C4-2B (cell line): ENCODE data around the gene ATAD2B.

Experiments
- H3K27ac ChIP-seq: fragments of 450-650 bp; 2 replicates; pipeline ENCODE4 v1.5.1; 2017
- CTCF ChIP-seq: fragments of 450-650 bp; conservative IDR thresholded peaks from 2 replicates; pipeline ENCODE4 v1.5.1; 2017; ENCODE audit warnings: mild to moderate bottlenecking
- ZFX ChIP-seq: fragments of 450-650 bp; IDR thresholded peaks from 2 replicates; pipeline ENCODE4 v1.6.1; 2017

The ATAD2B gene

GRCh38 chr2:23708771-23709170 is 218.2 kb downstream of the ATAD2B start:
- TF ChIP-seq CTCF: no peak
- no peak for TF ChIP-seq ZFX
- H3K27ac ChIP-seq: no peak overlapping the region

DNA sequence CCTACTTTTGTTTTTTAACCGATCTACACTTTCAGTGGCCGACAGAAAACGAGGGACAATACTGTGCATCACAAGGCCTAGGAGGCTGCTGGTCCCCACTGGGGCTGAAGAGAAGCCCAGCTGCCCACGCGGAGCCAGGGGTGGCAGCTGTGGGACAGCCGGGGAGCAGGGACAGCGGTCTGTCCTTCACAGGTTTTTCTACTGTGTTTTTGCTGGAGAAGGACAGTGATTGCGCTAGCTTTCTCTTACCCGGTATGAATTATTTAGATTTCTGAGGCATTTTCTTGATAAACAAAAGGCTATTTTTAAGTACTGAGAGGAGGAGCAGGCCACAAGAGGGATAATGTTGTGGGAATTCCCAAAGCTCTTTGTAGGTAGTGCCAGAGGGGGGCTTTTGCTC is 219.8 kb downstream of the ATAD2B start:
- no peak overlapping the region for H3K27ac ChIP-seq
- TF ChIP-seq CTCF (no peak), ZFX (no peak)

- no peak overlapping the region for H3K27ac ChIP-seq
- TF ChIP-seq CTCF: no peak
- no peak for TF ChIP-seq ZFX
These were observed 220.3 kb downstream of the ATAD2B start for GRCh38 chr2:23706613-23707078.

DNA sequence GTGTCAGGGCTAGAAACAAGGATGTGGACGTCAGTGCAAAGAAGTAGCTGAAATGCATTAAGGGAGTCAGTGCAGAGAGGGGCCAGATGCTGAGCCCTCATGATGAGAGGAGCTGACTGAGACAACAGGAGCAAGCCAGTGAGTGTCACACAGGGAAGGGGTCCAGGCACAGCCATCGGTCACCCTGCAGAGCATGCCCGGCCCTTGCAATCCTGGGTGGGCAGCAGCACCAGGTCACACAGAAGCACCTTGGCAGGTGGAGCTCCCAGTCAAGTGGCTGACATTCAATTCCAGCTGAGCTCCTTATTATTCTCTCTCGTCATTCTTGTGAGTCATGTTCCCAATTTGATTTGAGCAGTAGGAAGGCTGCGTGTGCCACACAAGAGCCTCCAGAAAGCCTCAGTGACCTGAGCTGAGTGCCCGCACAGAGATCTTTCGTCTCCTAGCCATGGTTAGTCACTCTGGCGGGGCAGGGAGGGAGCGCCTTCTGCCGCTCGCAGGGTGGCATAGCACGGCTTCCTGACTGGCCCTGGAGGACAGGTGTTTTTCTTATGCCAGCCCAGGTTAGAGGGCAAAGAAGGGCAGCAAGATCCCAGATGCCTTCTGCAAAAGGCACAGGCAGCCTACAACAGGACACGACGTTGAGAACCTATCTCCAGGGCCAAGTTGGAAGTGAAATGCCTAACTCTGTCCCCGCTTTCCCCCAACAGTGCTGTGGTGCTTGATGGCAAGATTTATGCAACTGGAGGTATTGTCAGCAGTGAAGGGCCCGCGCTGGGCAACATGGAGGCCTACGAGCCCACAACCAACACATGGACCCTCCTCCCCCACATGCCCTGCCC is 220.9 kb downstream of the ATAD2B start:
- no peak for TF ChIP-seq CTCF
- TF ChIP-seq ZFX: no peak
- no peak overlapping the region for H3K27ac ChIP-seq

DNA sequence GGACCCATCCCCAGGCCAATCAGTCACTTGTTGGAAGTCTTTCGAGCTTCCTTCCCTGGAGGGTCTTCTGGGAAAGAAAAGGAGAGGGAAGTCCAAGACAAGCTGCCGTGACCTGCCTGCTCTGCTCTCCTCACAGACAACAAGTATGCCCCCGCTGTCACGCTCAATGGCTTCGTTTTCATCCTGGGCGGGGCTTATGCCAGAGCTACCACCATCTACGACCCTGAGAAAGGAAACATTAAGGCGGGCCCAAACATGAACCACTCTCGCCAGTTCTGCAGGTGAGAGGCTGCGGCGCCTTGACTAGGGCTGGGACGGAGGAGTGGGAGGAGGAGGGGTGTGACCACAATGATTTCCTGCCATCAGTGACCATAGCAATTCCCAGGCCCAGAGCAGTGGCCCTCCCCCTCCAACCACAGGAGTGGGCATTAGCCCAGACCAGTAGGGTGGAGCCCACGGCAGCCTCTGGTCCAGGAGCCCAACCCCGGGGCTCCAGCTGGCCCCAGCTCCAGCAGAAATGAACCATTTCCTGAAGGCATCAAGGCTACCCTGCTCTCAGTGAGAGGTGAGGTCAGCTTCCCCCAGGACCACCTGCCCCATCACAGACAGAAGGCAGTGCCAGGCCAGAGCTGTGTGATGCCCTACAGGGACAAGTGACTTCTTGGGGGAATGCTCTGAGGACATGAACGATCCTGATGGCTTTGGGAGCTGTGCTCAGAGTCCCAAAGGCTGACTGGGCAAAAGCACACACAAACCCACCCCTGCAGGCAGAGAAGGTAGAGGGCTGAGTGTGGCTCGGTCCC is 223.1 kb downstream of the ATAD2B start:
- TF ChIP-seq CTCF (no peak), ZFX (no peak)
- H3K27ac ChIP-seq: no peak overlapping the region

GRCh38 chr2:23703037-23703582 is 223.8 kb downstream of the ATAD2B start:
- H3K27ac ChIP-seq: no peak overlapping the region
- TF ChIP-seq ZFX (no peak), CTCF (no peak)

GRCh38 chr2:23700627-23701026 is 226.3 kb downstream of the ATAD2B start:
- no peak overlapping the region for H3K27ac ChIP-seq
- no peak for TF ChIP-seq CTCF
- TF ChIP-seq ZFX: no peak
